Measurements from ENCODE around the gene CPSF4L.

Gene CPSF4L

DNA sequence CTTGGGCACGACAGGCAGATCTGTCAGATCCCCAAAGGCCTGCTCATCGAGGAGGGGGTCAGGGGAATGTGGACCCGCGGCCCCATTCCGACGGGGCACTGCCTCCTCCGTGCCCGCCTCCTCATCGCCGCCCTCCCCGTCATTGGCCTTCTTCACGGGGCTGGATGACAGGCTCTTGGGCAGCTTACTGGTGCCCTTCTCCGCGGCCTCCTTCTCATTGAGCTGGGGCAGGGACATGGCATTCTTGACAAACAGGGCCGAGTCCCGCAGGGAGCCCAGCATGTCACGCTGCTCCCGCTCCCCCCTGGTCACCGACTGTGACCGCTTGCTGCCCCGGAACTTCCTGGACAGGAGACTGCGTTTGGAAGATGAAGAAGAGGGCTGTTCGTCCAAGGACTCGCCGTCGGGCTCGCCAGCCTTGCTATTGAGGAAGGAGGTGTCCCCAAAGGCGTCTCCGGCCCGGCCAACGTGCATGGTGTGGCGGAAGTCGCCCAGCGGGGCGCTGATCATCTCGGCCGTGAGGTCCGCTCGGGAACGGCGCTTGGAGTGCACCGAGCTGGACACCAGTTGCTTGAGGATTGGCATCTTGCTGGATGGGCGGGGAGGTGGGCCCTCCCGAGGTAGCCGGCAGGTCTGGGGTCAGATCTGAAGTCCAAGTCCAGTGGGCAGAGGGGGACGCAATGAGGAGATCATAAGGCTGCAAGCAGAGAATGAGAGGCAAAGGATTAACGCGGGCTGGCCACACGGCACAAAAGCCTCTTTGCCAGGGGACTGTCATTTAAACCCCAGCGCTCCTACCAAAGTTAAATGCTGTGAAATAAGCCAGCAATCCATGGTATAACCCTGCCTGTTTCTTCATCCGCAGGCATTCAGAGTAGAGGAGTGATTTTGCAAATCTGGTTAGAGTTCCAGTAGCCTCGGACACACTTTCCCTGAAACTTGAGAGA lies 24.5 kb upstream of the CPSF4L start:
- peaks cover 21% of the 10 kb centered on the region for H3K36me3 ChIP-seq
- H3K27me3 ChIP-seq = no peaks in the 10 kb centered on the region
- H3K4me1 ChIP-seq = peaks cover 14% of the 10 kb centered on the region
- DNase-seq = no peak
- H3K4me3 ChIP-seq (ENCODE audit: low read depth, low read length) = no peak overlapping the region
- H3K9me3 ChIP-seq = no peaks in the 10 kb centered on the region
- TF ChIP-seq, protein P1, sequence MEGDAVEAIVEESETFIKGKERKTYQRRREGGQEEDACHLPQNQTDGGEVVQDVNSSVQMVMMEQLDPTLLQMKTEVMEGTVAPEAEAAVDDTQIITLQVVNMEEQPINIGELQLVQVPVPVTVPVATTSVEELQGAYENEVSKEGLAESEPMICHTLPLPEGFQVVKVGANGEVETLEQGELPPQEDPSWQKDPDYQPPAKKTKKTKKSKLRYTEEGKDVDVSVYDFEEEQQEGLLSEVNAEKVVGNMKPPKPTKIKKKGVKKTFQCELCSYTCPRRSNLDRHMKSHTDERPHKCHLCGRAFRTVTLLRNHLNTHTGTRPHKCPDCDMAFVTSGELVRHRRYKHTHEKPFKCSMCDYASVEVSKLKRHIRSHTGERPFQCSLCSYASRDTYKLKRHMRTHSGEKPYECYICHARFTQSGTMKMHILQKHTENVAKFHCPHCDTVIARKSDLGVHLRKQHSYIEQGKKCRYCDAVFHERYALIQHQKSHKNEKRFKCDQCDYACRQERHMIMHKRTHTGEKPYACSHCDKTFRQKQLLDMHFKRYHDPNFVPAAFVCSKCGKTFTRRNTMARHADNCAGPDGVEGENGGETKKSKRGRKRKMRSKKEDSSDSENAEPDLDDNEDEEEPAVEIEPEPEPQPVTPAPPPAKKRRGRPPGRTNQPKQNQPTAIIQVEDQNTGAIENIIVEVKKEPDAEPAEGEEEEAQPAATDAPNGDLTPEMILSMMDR (IDR thresholded peaks at IDR 0.05; ENCODE audit: low read depth, low read length) = no peak

DNA sequence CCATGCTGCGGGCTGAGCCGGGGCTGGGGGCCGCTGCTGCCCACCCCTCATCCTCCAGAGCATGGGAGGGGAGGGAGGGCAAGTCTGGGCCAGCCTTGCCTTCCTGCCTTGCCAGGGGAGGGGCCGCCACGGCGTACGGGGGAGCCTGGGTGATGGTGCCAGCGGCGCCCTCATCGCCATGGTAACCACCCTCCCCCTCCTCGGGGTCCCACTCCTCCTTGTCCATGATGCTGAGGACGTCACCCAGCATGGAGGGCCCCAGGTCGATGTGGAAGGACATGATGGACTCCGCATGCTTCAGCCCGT lies 23.9 kb upstream of the CPSF4L start:
- no peak for DNase-seq
- Histone ChIP-seq H3K27me3 (no peaks in the 10 kb centered on the region), H3K36me3 (peaks cover 21% of the 10 kb centered on the region), H3K4me1 (peaks cover 14% of the 10 kb centered on the region), H3K4me3 (ENCODE audit: low read depth, low read length) (no peak overlapping the region), H3K9me3 (no peaks in the 10 kb centered on the region)
- TF ChIP-seq, protein P1 (IDR thresholded peaks at IDR 0.05; ENCODE audit: low read depth, low read length) = no peak

DNA sequence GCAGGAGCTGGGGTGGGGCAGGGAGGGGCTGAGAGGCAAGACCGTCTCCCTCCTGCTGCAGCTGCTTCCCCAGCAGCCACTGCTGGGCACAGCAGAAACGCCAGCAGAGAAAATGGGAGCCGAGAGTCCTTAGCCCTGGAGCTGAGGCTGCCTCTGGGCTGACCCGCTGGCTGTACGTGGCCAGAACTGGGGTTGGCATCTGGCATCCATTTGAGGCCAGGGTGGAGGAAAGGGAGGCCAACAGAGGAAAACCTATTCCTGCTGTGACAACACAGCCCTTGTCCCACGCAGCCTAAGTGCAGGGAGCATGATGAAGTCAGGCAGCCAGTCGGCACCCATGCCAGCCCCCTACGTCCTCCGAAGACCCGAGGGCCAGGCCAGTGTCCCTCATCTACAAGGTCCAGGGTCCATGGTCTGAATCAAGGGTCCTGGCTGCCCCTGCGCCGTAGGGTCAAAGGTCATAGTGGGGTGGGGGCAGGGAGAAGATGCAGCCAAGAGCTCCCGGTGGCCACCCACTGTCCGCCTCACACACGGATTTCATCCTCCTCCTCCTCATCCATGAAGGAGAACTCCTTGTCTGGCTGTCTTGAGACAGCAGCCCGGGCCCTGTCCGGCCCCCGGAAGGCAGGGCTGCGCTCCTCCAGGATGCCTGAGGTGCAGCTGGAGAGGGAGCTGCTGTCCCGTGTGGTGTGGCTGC lies 23.4 kb upstream of the CPSF4L start:
- Histone ChIP-seq H3K4me1 (peaks cover 14% of the 10 kb centered on the region), H3K9me3 (no peaks in the 10 kb centered on the region), H3K27me3 (no peaks in the 10 kb centered on the region), H3K4me3 (ENCODE audit: low read depth, low read length) (no peak overlapping the region), H3K36me3 (peaks cover 21% of the 10 kb centered on the region)
- TF ChIP-seq, protein P1 (IDR thresholded peaks at IDR 0.05; ENCODE audit: low read depth, low read length) = no peak
- DNase-seq = no peak

DNA sequence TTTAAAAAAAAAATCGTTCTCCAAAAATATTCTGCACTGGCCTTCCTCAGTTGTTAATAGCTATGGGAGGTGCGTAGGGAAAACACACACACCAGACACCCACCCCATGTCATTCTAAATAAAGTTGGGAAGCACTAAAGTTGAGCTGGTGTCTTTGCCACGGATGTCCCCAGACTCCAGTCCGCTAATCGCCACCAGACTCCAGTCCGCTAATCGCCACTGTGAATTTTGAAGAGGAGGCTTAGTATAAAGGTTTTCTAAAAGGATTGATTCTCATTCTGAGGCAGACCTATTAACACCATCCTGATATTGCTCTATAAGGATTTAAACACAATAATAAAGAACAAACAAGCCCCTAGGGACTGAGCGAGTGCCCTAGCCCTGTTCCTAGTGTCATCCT lies 22.7 kb upstream of the CPSF4L start:
- Histone ChIP-seq H3K36me3 (peaks cover 21% of the 10 kb centered on the region), H3K9me3 (no peaks in the 10 kb centered on the region), H3K4me3 (ENCODE audit: low read depth, low read length) (no peak overlapping the region), H3K27me3 (no peaks in the 10 kb centered on the region), H3K4me1 (peaks cover 14% of the 10 kb centered on the region)
- DNase-seq = peak; percentile 49
- TF ChIP-seq, protein P1 (IDR thresholded peaks at IDR 0.05; ENCODE audit: low read depth, low read length) = no peak

DNA sequence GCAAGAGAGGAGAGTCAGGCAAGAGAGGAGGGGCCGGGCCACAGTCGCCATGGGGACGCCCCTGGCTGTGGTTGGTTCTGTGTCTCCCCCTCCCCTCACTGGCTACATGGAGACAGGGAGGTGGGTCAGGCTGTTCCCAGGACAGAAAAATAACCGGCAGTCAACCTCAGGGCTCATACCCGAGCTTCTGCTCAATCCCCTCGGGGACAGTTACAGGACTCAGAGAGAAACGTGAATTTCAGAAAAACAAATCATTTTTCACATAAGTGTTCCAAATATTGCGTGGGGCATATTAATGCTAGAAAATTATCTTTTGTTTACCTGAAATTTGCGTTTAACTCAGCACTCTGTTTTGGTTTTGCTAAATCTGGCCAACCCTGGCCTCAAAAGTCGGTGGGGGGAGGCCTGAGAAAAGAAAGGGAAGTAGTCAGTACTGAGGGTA lies 22.2 kb upstream of the CPSF4L start:
- TF ChIP-seq, protein P1 (IDR thresholded peaks at IDR 0.05; ENCODE audit: low read depth, low read length) = no peak
- peaks cover 21% of the 10 kb centered on the region for H3K36me3 ChIP-seq
- no peak overlapping the region for H3K4me3 ChIP-seq (ENCODE audit: low read depth, low read length)
- peaks cover 17% of the 10 kb centered on the region for H3K4me1 ChIP-seq
- no peaks in the 10 kb centered on the region for H3K9me3 ChIP-seq
- H3K27me3 ChIP-seq = no peaks in the 10 kb centered on the region
- peak; percentile 80 for DNase-seq

DNA sequence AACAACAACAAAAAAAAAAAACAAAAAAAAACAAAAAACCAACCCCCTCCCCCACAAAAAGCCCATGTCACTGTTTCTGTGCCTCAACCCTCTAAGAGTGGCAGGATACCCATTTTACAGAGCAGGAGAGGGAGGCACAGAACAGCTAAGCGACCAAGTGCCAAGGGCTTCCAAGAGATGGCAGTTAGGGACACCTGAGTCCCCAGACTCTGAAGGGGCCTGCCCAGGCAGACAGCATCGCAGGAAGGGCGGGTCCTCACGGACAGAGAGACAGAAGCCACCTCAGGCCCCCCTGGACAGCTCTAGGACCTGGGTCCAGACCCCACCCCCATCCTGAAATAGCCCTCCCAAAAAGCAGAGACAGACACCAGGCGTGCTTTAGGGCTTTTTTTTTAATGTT lies 21.6 kb upstream of the CPSF4L start:
- H3K36me3 ChIP-seq = peaks cover 21% of the 10 kb centered on the region
- no peak overlapping the region for H3K4me3 ChIP-seq (ENCODE audit: low read depth, low read length)
- H3K9me3 ChIP-seq = no peaks in the 10 kb centered on the region
- H3K4me1 ChIP-seq = peaks cover 23% of the 10 kb centered on the region
- no peak for DNase-seq
- no peaks in the 10 kb centered on the region for H3K27me3 ChIP-seq
- TF ChIP-seq, protein P1 (IDR thresholded peaks at IDR 0.05; ENCODE audit: low read depth, low read length) = no peak
